ENCODE data around the gene CPOX. TPM values are rescaled to one million over a fixed set of nuclear protein-coding genes. Genes with fewer than 3 reads are reported as not detected.
"Not testable (repeated sequence)": the region's sequence is repeated elsewhere in the genome, so short reads cannot be mapped to it uniquely, and the experiment has no call there.

Gene CPOX
- total RNA-seq, 3 donors from 2014 or later: 16.2 to 17.9 (median 17.6) TPM

DNA sequence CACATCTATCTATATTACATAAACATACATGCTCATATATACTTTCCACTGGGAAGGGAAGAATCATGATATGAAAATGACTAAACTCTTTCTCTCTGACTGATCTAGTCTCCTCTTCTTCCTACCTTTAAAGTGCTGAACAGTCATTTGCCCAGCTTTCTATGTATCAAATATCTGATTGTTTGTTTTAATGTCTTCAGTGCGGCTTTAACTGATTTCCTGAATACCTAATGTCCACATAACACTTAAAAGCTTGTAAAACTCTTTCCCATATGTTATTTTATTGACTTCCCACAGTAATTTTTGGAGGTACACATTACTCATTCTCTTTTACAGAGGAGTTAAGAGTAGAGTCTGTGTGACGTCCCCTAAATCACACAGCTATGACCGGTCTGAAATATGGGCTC, 28.2 kb downstream of the CPOX start:
- H3K9me3 ChIP-seq: no peaks in the 10 kb centered on the region
- H3K4me1 ChIP-seq (ENCODE audit: low read depth): no peaks in the 10 kb centered on the region
- intact Hi-C loops (cut with DNase I, micrococcal nuclease): no loop called here
- H3K4me3 ChIP-seq: no peak overlapping the region
- TF ChIP-seq, protein P1, sequence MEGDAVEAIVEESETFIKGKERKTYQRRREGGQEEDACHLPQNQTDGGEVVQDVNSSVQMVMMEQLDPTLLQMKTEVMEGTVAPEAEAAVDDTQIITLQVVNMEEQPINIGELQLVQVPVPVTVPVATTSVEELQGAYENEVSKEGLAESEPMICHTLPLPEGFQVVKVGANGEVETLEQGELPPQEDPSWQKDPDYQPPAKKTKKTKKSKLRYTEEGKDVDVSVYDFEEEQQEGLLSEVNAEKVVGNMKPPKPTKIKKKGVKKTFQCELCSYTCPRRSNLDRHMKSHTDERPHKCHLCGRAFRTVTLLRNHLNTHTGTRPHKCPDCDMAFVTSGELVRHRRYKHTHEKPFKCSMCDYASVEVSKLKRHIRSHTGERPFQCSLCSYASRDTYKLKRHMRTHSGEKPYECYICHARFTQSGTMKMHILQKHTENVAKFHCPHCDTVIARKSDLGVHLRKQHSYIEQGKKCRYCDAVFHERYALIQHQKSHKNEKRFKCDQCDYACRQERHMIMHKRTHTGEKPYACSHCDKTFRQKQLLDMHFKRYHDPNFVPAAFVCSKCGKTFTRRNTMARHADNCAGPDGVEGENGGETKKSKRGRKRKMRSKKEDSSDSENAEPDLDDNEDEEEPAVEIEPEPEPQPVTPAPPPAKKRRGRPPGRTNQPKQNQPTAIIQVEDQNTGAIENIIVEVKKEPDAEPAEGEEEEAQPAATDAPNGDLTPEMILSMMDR (IDR thresholded peaks at IDR 0.05): no peak
- peak; percentile 35 for ATAC-seq
- no peaks in the 10 kb centered on the region for H3K36me3 ChIP-seq (ENCODE audit: low read depth)
- no peak for DNase-seq

DNA sequence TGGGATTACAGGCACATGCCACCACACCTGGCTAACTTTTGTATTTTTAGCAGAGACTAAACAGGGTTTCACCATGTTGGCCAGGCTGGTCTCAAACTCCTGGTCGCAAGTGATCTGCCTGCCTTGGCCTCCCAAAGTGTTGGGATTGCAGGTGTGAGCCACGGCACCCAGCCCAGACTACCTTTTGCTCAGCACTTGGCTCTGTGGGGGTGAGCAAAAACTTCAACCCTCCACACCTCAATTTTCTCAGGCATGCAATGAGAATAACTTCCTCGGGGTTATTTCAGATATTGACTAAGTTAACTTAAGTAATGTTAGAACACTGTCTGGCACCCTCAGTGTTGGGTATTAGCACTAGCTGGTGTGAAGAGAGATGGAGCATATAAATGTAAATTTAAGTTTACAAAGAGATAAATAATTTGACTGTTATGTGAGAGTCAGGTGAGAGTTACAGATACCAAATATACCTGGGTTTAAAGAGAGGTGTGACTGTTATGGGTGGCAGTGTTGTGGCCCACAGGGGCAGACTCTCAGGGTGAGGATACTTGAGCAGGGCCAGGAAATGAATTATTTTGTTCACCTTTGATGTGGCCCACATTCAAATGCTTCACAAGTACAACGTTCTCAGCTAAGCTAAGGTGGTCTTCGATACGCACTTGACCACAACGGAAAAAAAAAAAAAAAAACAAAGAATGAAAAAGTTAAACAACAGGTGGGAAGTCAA, 29.0 kb downstream of the CPOX start:
- TF ChIP-seq, protein P1 (IDR thresholded peaks at IDR 0.05): no peak
- Histone ChIP-seq H3K4me3 (no peak overlapping the region), H3K36me3 (ENCODE audit: low read depth) (no peaks in the 10 kb centered on the region), H3K4me1 (ENCODE audit: low read depth) (no peaks in the 10 kb centered on the region), H3K9me3 (no peaks in the 10 kb centered on the region)
- intact Hi-C loops (cut with DNase I, micrococcal nuclease): loop anchor here in 1 of 2 donors (5.0 kb wide), 1 partner anchor 67 kb away; the partner anchor contains the start of gene OR5K2
- ATAC-seq (peak; percentile 78), DNase-seq (no peak)

- no peak overlapping the region for H3K4me3 ChIP-seq
- no peak for DNase-seq
- TF ChIP-seq, protein P1 (IDR thresholded peaks at IDR 0.05): no peak
- H3K9me3 ChIP-seq: no peaks in the 10 kb centered on the region
- intact Hi-C loops (cut with DNase I, micrococcal nuclease): loop anchor here in 1 of 2 donors (5.0 kb wide), 1 partner anchor 66 kb away; the partner anchor contains the start of gene OR5K2
- H3K4me1 ChIP-seq (ENCODE audit: low read depth): no peaks in the 10 kb centered on the region
- no peaks in the 10 kb centered on the region for H3K36me3 ChIP-seq (ENCODE audit: low read depth)
- peak; percentile 58 for ATAC-seq
These were observed 29.6 kb downstream of the CPOX start for GRCh38 chr3:98563661-98564281.

- H3K36me3 ChIP-seq (ENCODE audit: low read depth): no peaks in the 10 kb centered on the region
- H3K9me3 ChIP-seq: no peaks in the 10 kb centered on the region
- intact Hi-C loops (cut with DNase I, micrococcal nuclease): loop anchor here in 1 of 2 donors (5.0 kb wide), 1 partner anchor 65 kb away; the partner anchor contains the start of gene OR5K2
- H3K4me1 ChIP-seq (ENCODE audit: low read depth): no peaks in the 10 kb centered on the region
- DNase-seq (no peak), ATAC-seq (peak; percentile 25)
- no peak overlapping the region for H3K4me3 ChIP-seq
- TF ChIP-seq, protein P1 (IDR thresholded peaks at IDR 0.05): no peak
These were observed 31.5 kb downstream of the CPOX start for GRCh38 chr3:98561727-98562521.

DNA sequence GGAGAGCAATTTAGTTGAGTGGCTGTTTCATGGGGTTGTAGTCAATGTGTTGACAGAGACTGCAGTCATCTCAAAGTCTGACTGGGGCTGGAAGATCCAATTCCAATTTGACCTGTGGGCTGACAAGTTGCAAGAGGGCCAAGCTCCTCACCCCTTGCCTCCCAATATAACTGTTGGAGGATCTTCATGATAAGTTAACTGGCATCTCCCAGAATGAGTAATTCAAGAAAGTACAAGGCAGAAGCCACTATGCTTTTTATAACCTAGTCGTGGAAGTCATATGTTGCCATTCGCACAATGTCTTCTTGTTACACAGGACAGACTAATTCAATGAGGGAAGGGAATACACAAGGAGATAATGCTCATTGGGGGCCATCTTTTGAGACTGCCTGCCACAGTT, 32.5 kb downstream of the CPOX start:
- H3K4me1 ChIP-seq (ENCODE audit: low read depth): no peaks in the 10 kb centered on the region
- TF ChIP-seq, protein P1 (IDR thresholded peaks at IDR 0.05): no peak
- H3K4me3 ChIP-seq: no peak overlapping the region
- ATAC-seq (no peak), DNase-seq (no peak)
- H3K9me3 ChIP-seq: no peaks in the 10 kb centered on the region
- H3K36me3 ChIP-seq (ENCODE audit: low read depth): no peaks in the 10 kb centered on the region
- intact Hi-C loops (cut with DNase I, micrococcal nuclease): loop anchor here in 1 of 2 donors (5.0 kb wide), 1 partner anchor 64 kb away; the partner anchor contains the start of gene OR5K2

- not testable (repeated sequence) for H3K4me1 ChIP-seq (ENCODE audit: low read depth); H3K9me3 ChIP-seq; H3K4me3 ChIP-seq; ATAC-seq; H3K36me3 ChIP-seq (ENCODE audit: low read depth); DNase-seq
- intact Hi-C loops (cut with DNase I, micrococcal nuclease): loop anchor here in 1 of 2 donors (5.0 kb wide), 1 partner anchor 62 kb away; the partner anchor contains the start of gene OR5K2
These were observed 33.6 kb downstream of the CPOX start for GRCh38 chr3:98559769-98560168.
